Hepatocyte (in vitro differentiated cells): Measurements from ENCODE around the gene SNX25.

Experiments used
- CTCF ChIP-seq: fragments of 200-600 bp; sonication (generic); IDR thresholded peaks from 2 replicates; pipeline ENCODE4 v1.5.1; 2016; ENCODE audit warnings: antibody characterized with exemption, mild to moderate bottlenecking; ENCODE audit not compliant: poor library complexity
- EZH2 ChIP-seq: fragments of 200-600 bp; sonication (generic); IDR thresholded peaks from 2 replicates; pipeline ENCODE4 v1.6.1; 2016; ENCODE audit warnings: antibody characterized with exemption, mild to moderate bottlenecking, borderline replicate concordance

- TF ChIP-seq CTCF (no peak), EZH2 (no peak)
These were observed 173.4 kb downstream of the SNX25 start for GRCh38 chr4:185382754-185383153.
